Testis (tissue), 3 donors: ENCODE measurements around the gene UNC13D. TPM values are rescaled to one million over a fixed set of nuclear protein-coding genes. Genes with fewer than 3 reads are reported as not detected.

ENCODE experiments used
- DNase-seq: peaks from one replicate; pipeline ENCODE4 v3.0.0-alpha.2; 2019
- H3K27ac ChIP-seq, 2 donors: fragments of 200-600 bp; sonication (generic); one replicate each; pipeline ENCODE4 v1.5.1; 2019
- H3K27me3 ChIP-seq: fragments of 200-600 bp; sonication (generic); one replicate; pipeline ENCODE4 v1.5.1; 2019
- H3K36me3 ChIP-seq: fragments of 200-600 bp; sonication (generic); one replicate; pipeline ENCODE4 v1.5.1; 2017; ENCODE audit warnings: low read depth; ENCODE audit errors: missing control alignments
- H3K4me1 ChIP-seq: fragments of 200-600 bp; sonication (generic); one replicate; pipeline ENCODE4 v1.5.1; 2019
- H3K4me3 ChIP-seq, 2 donors: fragments of 200-600 bp; sonication (generic); one replicate each; pipeline ENCODE4 v1.5.1; 2017 to 2019
- H3K9me3 ChIP-seq: fragments of 200-600 bp; sonication (generic); one replicate; pipeline ENCODE4 v1.5.1; 2017
- CTCF ChIP-seq, 3 experiments: fragments of 450-650 bp in 2 of 3; fragments of 200-600 bp in 1 of 3; sonication (generic) in 1 of 3; IDR thresholded peaks; one replicate each; pipeline ENCODE4 v1.5.1; 2016 to 2019; ENCODE audit warnings: antibody characterized with exemption in 3 of 3, mild to moderate bottlenecking in 2 of 3, moderate library complexity in 1 of 3
- POLR2A ChIP-seq: fragments of 450-650 bp; IDR thresholded peaks from one replicate; pipeline ENCODE4 v1.6.1; 2017; ENCODE audit warnings: antibody characterized with exemption, mild to moderate bottlenecking, moderate library complexity
- WGBS, 2 donors: methylation state at CpG; one replicate each; pipeline ENCODE4 v1.1.5; 2018; 5-methylcytosine and 5-hydroxymethylcytosine counted together
- intact Hi-C: fragments of 100-400 bp; cut with DNase I; formaldehyde crosslinking; loops from one replicate; pipeline ENCODE4 v1.15.1; 2023; ENCODE audit warnings: low total_unique reads
- polyA plus RNA-seq: library from polyadenylated mRNA; stranded (reverse); fragments of 350-450 nt; fragmentation: Illumina TruSeq; extraction: RNeasy Lipid Tissue Mini Kit (QIAGEN cat#74804); gene quantifications from one replicate; pipeline ENCODE4 v1.2.3, GENCODE V29; 2014; ENCODE audit warnings: low read depth, low replicate concordance; ENCODE audit not compliant: insufficient read depth
- total RNA-seq, 2 donors: library from RNA; depleted of rRNA; stranded (reverse); fragments of >200 nt; gene quantifications; one replicate each; pipeline ENCODE4 v1.2.3, GENCODE V29; 2016

The UNC13D gene
- total and polyA plus RNA-seq, 3 donors from 2014 or later = 10.2 to 20.4 (median 15.0) TPM

- WGBS, 2 donors = 93 to 94% methylated on average over 9 of the region's 9 CpGs
These were observed 27.5 kb downstream of the UNC13D start for GRCh38 chr17:75816693-75817092.

GRCh38 chr17:75815399-75815798, 28.8 kb downstream of the UNC13D start:
- Histone ChIP-seq H3K36me3 (no peaks in the 10 kb centered on the region), H3K27me3 (no peaks in the 10 kb centered on the region), H3K4me3 (no peak overlapping the region), H3K4me1 (no peaks in the 10 kb centered on the region), H3K27ac (no peak overlapping the region), H3K9me3 (no peaks in the 10 kb centered on the region)
- TF ChIP-seq POLR2A (no peak), CTCF (IDR thresholded peaks at IDR 0.05) (no peak)
- DNase-seq = no peak
- intact Hi-C loops = no loop called here
- WGBS, 2 donors = 85 to 86% methylated on average over 3 of the region's 3 CpGs

More at GRCh38 chr17:75816693-75817092, 27.5 kb downstream of the UNC13D start:
- Histone ChIP-seq H3K36me3 (no peaks in the 10 kb centered on the region), H3K9me3 (no peaks in the 10 kb centered on the region), H3K27me3 (no peaks in the 10 kb centered on the region), H3K4me3 (no peak overlapping the region), H3K27ac (no peak overlapping the region), H3K4me1 (no peaks in the 10 kb centered on the region)
- TF ChIP-seq CTCF (IDR thresholded peaks at IDR 0.05) (no peak), POLR2A (no peak)
- no peak for DNase-seq
- intact Hi-C loops = no loop called here

DNA sequence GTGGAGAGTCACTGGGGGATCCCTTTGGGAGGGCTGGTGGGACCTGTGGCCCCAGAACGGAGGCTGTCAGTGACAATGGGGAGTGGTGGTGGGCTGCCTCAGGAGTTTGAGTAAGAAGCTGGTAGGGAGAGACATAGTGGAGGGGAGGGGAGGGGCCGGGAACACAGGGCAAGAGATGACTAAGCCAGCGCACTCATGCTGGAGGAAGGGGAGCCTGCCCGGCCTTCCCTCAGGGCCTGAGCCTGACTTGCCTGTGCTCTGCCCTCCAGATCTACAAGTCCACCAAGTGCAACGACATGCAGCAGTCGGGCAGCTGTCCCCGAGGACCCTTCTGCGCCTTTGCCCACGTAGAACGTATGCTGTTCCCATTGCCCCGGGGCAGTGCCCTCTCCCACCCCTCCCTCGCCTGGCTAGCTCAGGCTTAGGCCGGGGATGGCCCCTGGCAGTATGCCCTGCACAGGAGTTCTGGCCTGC, 29.3 kb downstream of the UNC13D start:
- Histone ChIP-seq H3K36me3 (no peaks in the 10 kb centered on the region), H3K9me3 (no peaks in the 10 kb centered on the region), H3K27me3 (no peaks in the 10 kb centered on the region), H3K27ac (no peak overlapping the region), H3K4me3 (no peak overlapping the region), H3K4me1 (no peaks in the 10 kb centered on the region)
- 88 to 93% methylated on average over 3 to 13 of the region's 13 CpGs for WGBS, 2 donors
- no peak for TF ChIP-seq POLR2A
- TF ChIP-seq CTCF (IDR thresholded peaks at IDR 0.05) = no peak
- DNase-seq = no peak
- intact Hi-C loops = no loop called here

DNA sequence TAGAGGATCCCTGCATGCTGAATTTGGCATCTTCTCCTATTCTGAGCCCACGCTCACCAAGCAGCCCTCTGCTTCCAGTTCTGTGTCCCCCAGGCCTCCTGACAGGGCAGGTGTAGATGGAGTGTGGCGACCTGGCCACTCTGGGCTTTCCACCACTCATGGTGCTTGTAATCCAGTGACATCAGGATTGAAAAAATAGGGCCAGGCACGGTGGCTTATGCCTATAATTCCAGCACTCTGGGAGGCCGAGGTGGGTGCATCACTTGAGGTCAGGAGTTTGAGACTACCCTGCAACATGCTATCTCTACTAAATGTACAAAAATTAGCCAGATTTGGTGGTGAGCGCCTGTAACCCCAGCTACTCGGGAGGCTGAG, 30.2 kb downstream of the UNC13D start:
- TF ChIP-seq POLR2A (no peak), CTCF (IDR thresholded peaks at IDR 0.05) (no peak)
- DNase-seq = no peak
- intact Hi-C loops = no loop called here
- WGBS, 2 donors = 92 to 97% methylated on average over 5 to 6 of the region's 6 CpGs
- Histone ChIP-seq H3K4me1 (peaks cover 5% of the 10 kb centered on the region), H3K27me3 (no peaks in the 10 kb centered on the region), H3K4me3 (no peak overlapping the region), H3K27ac (no peak overlapping the region), H3K9me3 (no peaks in the 10 kb centered on the region), H3K36me3 (no peaks in the 10 kb centered on the region)
